NCI-H2029 treated with DMSO at 0.1 percent for 48 hours (cell line): ENCODE measurements around the gene GNL2.

ENCODE experiments used
- DNase-seq: peaks from one replicate; lab custom pipeline; 2025; lab: John Stamatoyannopoulos, UW

Gene GNL2

DNA sequence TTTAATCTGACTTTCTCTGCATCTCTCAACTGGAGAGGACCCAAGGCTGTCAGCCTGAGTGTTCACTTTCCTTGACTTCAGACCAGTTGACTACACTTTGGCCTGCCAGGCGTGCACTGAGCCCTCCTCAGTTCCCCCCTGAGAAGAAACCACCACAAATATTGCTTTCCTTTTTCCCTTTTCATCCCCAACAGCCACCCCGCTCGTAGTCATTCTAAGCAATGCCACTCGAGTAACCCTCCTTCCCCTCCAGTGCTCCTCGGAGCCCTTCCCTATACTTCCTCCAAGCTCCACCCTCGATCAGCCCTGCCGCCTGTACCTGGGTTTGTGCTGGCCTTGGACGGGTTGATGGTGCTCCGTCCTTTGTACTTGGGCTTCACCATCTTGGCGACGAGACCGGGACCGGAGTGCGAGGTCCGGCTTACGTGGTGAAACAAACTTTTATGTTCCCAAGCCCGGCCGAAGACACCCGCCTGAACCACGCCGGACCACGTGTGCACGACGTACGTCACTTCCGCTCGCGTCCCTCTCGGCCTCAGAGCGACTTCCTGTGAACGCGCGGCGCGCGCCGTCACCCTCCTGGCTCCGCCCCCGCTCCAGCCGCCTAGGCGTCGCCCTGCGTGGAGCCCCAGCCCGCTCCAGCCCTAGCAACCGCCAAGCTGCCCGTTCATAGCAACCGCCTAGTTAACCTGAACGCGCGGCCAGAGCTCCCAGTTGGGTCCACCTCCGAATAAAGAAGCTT lies at the start of gene GNL2:
TSS of gene GNL2 (minus strand) at position 498 of the 742 bp plus-strand sequence. CDS start at position 383, 115 bp downstream.
- peak; percentile 99 for DNase-seq

DNA sequence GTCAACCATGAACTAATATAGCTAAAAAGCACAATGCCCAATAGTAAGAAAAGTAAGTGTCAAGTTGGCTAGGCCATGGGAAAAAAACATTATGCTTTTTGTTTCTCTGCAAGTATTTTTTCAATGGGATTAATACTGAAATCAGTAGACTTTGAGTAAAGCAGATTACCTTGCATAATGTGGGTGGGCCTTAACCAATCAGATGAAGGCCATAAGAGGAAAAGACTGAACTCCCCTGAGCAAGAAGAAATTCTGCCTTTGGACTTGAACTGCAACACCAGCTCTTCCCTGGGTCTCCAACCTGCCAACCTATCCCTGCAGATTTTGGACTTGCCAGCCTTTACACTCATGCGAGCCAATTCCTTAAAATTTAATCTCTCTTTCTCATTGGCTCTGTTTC lies 45.3 kb upstream of the GNL2 start:
- no peak for DNase-seq

DNA sequence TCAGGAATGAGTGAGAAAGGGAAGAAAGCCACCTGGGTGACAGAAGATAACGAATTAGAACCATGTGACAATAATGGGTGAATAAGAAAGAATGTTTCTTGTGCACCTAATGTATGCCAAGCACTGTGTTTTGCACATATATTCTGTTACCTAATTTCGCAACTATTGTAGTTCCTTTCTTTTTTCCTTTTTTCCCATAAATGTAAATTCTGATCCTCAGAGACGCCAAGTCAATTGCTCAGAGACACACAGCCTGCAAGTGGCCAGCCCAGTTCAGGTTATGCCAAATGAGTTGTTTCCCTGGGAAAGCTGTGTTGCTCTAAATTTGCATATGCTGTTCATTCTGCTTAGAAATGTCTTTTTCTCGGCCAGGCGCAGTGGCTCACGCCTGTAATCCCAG lies 40.7 kb upstream of the GNL2 start:
- no peak for DNase-seq

DNA sequence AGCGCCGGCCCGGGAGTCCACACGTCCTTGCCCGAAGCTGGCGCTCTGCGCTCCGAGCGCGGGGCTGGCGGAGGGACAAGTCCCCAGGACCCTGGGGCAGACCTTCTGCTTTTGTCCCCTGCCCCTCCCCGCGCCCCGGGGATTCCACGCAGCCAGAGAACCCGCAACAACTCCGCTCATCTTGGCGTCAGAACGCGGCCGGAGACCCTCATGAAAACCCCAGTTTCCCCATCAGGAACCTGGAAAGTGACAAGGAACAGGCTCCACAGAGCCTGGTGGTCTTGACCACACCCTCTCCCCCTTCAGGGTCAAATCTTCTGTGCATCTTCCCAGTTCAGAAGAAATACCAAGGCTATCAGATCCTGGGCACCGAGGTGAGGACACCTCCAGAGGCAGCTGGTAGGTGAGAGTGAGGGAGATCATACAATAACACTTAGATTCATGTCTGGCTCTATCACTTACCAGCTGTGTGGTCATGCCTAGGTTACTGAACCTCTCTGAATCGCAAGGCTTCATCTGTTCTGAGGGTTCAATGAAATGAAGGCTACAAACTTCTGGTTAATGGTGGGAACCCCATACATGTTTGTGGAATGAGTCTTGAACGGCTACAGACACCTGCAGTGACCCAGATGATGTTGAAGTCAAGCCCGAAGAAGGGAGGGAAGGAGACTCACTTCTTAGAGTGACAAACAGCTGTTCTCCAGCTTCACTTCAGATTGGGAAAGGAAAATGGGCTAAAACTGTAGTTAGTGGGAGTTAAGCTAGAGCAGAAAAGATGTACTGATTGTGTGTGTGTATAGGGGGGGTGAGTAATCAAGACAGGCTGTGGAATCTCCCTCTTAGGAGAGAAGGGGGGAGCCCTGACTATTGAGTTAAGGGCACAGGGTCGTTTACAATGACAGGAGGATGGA lies 39.5 kb upstream of the GNL2 start:
- no peak for DNase-seq

DNA sequence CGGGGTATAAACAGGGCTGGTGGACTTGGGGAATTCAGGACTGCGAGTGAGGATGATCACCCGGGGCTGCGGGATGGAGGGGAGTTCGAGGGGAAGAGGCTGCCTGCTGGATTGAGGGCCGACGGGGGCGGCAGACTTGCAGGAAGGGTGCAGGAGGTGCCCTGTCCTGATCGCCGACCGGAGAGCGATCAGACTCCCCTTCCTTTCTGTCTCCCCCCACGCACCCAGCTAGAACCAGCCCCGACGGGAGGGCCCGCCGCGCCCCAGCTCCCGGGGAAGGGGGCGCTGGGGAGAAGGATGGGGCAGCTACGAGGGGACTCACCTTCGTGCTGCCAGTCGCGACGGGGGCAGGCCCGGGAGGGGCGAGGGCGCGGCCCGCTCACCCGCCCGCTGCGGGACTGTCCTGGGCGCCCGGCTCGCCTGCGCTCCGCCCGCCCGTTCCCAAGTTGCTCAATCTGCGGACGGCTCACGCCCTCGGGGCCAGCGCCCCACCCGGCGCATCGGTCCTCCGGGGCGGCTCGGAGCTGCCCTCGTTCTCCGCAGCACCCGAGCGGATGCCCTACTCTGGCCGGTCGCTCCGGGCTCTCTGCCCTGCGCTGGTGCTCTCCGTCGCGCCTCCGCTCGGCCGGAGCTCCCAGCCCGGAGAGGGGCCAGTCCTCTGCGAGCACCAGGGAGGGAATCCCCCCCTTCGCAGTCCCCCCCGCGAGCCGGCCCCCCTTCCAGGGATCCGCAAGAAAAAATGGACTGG lies 38.7 kb upstream of the GNL2 start, which contains the start of gene RSPO1:
TSS of gene RSPO1 (minus strand) at position 649 of the 748 bp plus-strand sequence. CDS start 5,231 bp downstream, outside the sequence.
- no peak for DNase-seq

DNA sequence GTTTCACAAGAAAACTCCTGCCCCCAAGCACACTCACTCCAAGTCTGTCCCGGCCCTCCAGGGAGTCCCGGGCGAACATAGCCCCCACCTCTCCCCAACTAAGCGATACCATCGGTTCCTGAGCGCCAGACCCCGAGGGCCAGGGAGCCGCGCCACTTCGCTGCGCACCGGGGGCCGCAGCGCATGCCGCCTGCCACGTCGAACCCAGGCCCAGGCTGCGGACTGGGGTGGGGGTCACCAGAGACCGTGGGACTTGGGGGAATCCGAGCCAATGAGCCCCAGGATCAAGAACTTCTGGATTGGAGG lies 38.2 kb upstream of the GNL2 start:
- no peak for DNase-seq

DNA sequence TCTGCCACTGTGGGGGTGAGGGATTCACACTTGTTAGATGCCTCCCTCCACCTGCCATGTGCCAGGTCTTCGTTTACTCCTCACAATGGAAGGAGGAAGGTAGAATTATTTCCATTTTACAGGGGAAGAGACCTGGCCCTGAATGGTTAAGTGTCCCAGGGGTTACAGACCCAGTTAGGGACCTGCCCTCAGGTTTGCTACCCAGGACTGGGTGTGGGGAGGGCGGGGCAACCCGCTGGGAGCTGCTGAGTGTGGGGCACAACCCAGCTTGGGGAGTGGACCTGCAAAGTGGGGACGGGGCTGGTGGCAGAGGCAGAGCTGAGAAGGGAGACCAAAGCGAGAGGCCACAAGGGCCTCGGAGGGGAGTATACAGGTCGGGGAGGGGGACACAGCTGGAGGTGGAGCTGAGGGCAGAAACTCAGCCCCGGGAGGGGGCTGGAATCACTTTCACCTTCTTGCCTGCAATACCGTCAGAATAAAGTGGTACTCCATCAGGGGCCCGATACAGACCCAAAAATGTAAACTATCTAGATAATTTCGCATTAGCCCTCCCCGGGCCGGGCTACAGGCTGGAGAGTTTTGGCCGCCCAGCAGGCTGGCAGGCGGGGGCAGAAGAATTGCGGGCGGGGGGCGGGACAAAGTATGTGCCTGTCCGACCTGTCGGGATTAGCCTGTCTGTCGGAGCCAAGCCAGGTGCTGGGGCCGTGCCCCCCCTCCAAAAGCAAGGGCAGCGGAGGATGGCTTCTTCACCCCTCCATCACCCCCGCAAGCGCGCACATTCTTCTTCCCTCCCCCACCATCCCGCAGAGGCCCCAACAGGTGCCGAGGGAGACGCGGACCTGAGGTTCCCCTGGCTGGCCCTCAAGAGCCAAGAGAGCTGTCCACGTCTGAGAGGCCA lies 37.6 kb upstream of the GNL2 start:
- DNase-seq: no peak

DNA sequence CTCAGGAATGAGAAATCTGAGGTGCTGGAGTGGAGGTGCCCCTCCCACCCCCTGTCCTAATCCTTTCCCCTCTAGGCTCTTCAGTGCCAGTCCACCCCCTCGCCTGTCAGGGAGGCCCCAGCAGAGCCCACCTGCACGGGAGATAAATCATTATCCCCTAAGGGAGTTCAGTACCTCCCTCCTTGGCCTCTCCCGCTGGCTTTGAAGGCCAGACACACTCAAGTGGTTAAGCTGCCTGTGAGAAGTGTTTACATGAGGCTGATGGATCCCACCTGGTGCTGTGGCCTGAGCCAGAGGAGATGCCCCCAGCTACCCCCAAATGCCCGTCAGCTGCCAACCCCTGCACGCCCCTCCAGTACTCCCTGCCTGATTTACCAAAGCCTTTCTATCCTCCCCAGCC lies 35.3 kb upstream of the GNL2 start:
- DNase-seq: no peak

DNA sequence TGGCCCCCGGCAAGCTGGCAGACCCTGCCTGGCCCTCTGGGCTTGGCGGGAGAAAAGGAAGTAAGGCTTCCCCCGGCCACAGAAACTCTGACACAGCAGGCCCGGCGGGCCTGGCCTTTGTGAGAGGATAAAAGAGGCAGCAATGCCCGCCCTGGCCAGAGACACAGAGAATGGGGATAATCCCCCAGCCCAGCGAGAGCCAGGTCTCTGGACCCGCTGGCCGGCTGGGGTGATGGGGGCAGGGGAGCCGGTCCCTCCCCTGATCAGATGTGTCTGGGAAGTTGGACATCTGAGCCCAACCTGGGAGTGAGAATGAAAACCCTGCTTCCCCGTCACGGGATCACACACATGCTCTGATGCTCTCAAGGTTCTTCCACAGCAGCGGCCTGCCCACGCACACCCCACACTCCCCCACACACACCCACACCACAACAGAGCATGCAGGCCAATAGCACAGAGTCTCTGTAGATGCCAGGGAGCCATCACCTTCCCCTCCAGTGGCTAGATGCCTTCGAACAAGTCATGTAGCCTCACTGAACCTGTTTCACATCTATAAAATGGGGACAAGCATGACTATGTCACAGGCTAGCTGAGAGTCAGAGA lies 34.8 kb upstream of the GNL2 start:
- DNase-seq: no peak

DNA sequence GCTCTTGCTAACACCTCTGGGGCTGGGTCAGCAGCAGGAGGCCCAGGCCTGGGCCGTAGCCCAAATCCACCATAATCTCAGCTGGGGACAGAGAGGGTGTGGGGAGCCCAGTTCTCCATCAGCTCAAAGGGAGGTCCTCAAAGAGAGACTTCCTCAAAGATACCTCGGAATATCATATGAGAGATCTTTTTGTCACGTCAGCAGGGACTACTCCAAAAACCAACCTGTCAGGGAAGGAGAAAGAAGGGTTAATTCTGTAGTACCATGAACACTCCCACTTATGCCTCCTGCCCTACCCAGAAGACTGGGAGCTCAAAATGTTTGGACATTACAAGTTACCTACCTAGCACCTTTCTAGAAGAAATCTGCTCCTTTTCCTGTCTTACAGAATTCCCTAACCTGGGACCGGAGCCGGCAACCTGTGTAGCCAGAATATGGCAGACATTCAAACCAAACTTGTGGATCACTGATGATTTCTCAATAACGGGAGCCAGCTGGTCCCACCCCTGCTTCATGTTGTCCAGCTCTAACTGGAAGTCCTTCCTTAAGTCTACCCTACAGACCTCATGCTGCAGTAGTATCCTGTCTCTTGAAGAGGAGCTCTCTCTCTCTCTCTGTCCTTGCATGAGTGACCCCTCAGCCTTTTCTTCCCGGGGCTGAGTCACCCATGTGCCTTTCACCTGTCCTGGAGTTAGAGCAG lies 34.1 kb upstream of the GNL2 start:
- no peak for DNase-seq

DNA sequence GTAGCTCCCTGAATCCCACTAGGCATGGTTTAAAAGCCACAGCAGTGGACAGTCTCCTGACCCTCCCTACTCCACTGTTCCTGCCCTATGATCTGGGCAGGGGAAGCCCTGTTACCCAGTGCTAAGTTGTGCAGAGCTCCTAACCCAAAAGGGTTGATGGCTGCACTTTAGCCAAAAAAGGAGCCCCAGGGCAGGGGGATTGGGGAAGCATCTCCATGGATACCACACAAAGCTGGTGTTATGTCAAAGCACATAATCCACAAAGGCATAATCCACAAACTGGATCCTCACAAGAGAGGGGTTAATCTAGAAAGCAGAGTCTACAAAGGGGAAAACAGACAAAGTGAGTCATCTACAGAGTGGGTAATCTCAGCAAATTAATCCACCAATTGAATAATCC lies 33.3 kb upstream of the GNL2 start:
- no peak for DNase-seq

DNA sequence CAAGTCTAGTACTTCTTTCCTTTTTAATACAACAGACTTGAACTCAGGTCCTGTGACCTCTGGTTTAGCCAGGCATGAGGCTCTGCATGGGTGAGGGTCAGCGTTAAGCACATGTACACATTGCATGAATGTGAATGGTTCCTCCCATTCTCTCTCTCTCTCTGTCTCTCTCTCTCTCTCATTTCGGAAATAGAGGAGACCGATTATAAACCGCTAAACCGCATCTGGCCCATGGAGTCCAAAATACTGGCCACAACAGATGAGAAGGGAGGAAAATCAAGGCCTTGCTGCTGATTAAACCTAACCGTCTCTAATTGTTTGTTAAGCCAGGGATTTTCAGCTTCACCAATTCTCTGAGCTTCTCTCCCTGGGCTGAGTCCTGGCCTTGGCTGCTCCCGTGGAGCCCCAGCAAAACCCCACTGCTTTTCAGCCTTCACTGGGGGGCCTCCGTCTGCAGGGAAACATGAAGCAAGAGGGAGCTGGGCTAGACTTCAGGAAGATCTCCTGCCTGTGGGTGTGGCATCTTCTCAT lies 32.4 kb upstream of the GNL2 start:
- no peak for DNase-seq

DNA sequence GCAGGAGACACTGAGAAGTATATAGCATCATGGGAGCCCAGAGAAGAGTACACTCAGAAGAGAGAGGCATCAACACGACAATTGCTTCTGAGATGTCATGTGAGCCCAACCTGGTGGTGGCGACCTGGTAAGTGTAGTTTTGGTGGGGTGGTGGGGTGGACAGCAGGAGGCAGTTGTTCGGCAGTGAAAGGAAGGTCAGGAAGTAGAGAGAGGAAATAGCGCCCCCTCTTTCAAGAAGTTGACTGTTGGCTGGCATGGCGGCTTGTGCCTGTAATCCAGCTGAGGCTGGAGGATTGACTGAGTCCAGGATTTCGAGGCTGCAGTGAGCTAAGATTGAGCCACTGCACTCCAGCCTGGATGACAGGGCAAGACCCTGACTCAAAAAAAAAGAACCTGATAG lies 26.4 kb upstream of the GNL2 start:
- DNase-seq: no peak

DNA sequence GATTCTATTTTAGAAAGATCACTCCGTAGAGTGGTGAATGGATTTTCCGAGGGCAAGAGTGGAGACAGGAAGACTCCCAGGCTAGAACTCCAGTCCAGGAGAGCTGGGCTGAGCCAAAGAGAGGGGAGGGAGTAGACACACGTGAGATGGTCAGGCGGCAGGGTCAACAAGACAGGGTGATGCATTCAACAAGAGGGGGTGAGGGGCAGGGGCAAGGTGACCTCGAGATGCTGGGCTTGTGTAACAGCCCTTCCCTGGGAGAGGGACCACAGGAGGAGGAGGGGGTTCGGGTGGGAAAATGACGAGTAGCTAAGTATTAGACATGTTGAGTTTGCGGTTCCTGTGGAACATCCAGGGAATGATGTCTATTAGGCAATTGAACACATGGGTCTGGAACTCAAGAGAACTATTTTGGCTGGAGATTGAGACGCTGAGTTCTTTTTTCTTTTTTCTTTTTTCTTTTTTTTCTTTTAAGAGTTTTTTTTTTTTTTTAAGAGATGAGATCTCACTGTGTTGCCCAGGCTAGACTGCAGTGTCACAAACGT lies 25.7 kb upstream of the GNL2 start:
- DNase-seq: no peak

DNA sequence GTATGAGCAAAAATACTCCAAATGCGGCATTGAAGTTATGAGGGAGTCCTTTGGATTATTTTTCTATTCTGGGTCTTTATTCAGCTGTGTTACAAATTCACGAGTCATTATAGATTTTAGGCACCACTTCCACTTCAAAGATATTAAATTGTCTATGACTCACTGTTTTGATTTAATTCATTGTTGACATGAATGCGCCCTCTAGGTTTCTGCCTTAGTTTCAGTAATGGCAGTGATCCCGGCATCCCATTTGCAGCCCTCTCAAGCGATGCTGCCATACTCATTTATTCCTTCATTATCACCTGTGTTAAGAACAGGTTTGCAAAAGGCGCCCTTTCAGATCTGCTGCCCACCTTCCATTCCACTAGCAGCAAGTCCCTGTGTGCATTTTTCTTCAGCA lies 25.0 kb upstream of the GNL2 start:
- no peak for DNase-seq

DNA sequence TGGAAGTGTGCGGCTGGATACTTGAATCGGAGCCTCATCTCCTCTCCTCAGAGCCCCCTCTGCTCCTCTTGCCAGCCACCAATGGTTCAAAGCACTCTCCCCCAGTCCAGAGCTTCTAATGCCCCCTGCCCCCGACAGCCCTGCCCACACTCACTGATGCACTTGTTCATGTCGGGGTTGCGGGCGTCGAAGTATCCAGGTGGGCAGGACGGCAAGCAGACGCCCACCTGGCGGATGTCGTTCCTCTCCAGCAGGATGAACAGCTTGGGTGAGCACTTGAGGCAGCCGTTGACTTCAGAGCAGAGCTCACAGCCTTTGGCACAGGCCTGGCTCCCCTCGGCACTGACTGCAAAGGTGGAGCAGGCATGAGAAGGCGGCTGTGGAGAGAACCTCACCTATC lies 20.6 kb upstream of the GNL2 start:
- DNase-seq: no peak

DNA sequence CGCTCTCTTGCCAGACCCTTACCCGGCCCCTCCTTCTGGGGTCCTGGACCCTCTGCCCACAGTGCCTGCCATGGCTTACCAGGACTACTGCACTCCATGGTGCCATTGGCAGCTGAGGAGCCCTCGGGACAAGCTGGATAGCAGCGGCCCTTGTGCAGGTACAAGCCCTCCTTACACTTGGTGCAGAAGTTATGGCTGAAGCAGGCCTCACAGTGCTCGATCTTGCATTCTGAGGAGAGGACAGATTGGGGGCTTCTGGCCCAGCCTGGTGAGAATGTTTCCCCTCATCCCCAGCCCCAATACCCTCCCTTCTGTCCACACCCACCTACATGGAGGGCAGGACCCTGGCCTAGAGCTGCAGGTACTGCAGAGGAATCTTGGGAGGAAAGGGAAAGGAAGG lies 18.4 kb upstream of the GNL2 start:
- no peak for DNase-seq

DNA sequence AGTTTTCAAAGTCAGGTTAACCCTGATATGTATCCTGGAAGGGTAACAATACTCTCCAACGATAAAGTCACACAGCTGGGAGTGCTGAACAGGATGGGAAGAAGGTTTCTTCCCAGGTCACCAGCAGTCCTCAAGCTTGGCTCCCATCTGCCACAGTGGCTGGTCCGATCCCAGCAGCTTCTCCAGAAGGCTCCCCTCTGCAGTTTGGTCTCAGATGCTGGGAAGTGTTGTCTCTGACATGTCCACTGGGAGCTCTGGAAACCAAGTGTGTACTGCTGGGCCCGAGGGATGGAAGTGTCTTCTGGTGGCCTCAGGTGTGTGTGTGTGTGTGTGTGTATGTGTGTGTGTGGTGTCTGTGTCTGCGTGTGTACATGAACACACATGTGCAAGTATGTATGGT lies 16.4 kb upstream of the GNL2 start:
- no peak for DNase-seq

DNA sequence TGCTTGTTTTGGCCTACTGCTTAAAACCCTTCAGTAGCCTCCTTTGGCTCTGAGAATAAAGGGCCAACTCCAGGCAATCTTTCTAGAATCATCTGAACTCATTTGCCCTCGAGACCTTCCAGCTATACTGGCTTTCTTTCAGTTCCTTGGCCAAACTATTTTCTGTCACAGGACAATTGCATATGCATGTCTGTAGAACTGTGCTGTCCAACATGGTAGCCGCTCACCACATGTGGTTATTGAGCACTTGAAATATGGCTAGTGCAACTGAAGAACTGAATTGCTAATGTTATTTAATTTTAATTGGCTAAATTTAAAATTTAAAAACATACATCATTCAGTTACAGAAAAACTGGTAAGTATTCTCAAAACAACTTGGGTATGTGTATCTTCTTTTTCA lies 14.3 kb upstream of the GNL2 start:
- DNase-seq: no peak

DNA sequence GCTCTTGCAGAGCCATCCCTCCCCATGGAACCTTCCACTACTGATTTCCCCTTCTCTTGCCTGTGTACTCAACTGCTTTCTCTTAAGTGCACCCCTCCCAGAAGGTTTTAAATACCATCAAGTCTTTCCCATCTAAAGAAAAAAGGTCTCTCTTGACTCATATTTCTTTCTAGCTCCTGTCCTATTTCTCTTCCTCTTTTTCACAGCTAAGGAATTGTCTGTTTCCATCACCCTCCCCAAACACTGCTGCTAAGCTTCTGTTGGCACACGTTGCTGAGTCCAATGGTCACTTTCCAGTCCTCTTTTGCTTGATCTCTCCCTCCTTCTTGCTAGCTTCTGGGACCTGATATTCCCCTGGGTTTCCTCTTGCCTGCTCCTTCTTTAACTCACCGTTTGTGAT lies 13.3 kb upstream of the GNL2 start:
- DNase-seq: no peak
